Measurements from ENCODE around the gene C12orf43.

- no peak for TF ChIP-seq EZH2 (IDR thresholded peaks at IDR 0.05; ENCODE audit: borderline replicate concordance, low read depth, low read length, severe bottlenecking)
- no peak for TF ChIP-seq CTCF (IDR thresholded peaks at IDR 0.05; ENCODE audit: borderline replicate concordance, extremely low read depth, low read length, poor library complexity, severe bottlenecking)
These were observed 26.6 kb downstream of the C12orf43 start for GRCh38 chr12:120989687-120990086.
